Measurements from ENCODE around the gene FAM90A1. TPM values are rescaled to one million over a fixed set of nuclear protein-coding genes. Genes with fewer than 3 reads are reported as not detected.
"Not testable (repeated sequence)": the region's sequence is repeated elsewhere in the genome, so short reads cannot be mapped to it uniquely, and the experiment has no call there.

The FAM90A1 gene
- under 1 TPM in 1 of 2 donors, not detected in 1; 0.65 TPM for total RNA-seq
- 0.08 to 0.12 reads per million in 2 donors for total RNA-seq

- H3K9me3 ChIP-seq (ENCODE audit: control insufficient read depth, low read length, poor library complexity, severe bottlenecking); H3K27me3 Mint-ChIP-seq; DNase-seq; ATAC-seq; H3K27ac Mint-ChIP-seq; H3K4me1 Mint-ChIP-seq; H3K36me3 Mint-ChIP-seq (ENCODE audit: low read depth); H3K4me3 Mint-ChIP-seq: not testable (repeated sequence)
These were observed at the start of gene FAM90A1 for GRCh38 chr12:8226992-8227731. Gene FAM90A1 (minus strand): TSS chr12:8227618. CDS start chr12:8224832, 2,786 bp downstream.

GRCh38 chr12:8276397-8276796 is 49.0 kb upstream of the FAM90A1 start:
- not testable (repeated sequence) for H3K27ac Mint-ChIP-seq; DNase-seq; ATAC-seq; H3K4me1 Mint-ChIP-seq; H3K36me3 Mint-ChIP-seq (ENCODE audit: low read depth); H3K4me3 Mint-ChIP-seq; H3K9me3 ChIP-seq (ENCODE audit: control insufficient read depth, low read length, poor library complexity, severe bottlenecking)
- H3K27me3 Mint-ChIP-seq = peaks cover 29% of the 10 kb centered on the region

- DNase-seq; H3K4me3 Mint-ChIP-seq; H3K4me1 Mint-ChIP-seq; ATAC-seq; H3K9me3 ChIP-seq (ENCODE audit: control insufficient read depth, low read length, poor library complexity, severe bottlenecking); H3K36me3 Mint-ChIP-seq (ENCODE audit: low read depth); H3K27ac Mint-ChIP-seq: not testable (repeated sequence)
- peaks cover 19% of the 10 kb centered on the region for H3K27me3 Mint-ChIP-seq
These were observed 39.3 kb upstream of the FAM90A1 start for GRCh38 chr12:8266706-8267105.

- DNase-seq; H3K27ac Mint-ChIP-seq; H3K9me3 ChIP-seq (ENCODE audit: control insufficient read depth, low read length, poor library complexity, severe bottlenecking); H3K4me1 Mint-ChIP-seq; ATAC-seq; H3K36me3 Mint-ChIP-seq (ENCODE audit: low read depth); H3K4me3 Mint-ChIP-seq: not testable (repeated sequence)
- H3K27me3 Mint-ChIP-seq = peaks cover 33% of the 10 kb centered on the region
These were observed 36.8 kb upstream of the FAM90A1 start for GRCh38 chr12:8264236-8264635.

GRCh38 chr12:8261111-8261554 is 33.7 kb upstream of the FAM90A1 start:
- not testable (repeated sequence) for ATAC-seq, H3K4me3 Mint-ChIP-seq
- peaks cover 33% of the 10 kb centered on the region for H3K27me3 Mint-ChIP-seq

GRCh38 chr12:8256356-8256755 is 28.9 kb upstream of the FAM90A1 start:
- ATAC-seq; H3K27ac Mint-ChIP-seq; DNase-seq; H3K4me1 Mint-ChIP-seq; H3K9me3 ChIP-seq (ENCODE audit: control insufficient read depth, low read length, poor library complexity, severe bottlenecking); H3K36me3 Mint-ChIP-seq (ENCODE audit: low read depth); H3K4me3 Mint-ChIP-seq: not testable (repeated sequence)
- peaks cover 21% of the 10 kb centered on the region for H3K27me3 Mint-ChIP-seq

More at GRCh38 chr12:8261111-8261554, 33.7 kb upstream of the FAM90A1 start:
- not testable (repeated sequence) for H3K4me1 Mint-ChIP-seq; H3K27ac Mint-ChIP-seq; H3K9me3 ChIP-seq (ENCODE audit: control insufficient read depth, low read length, poor library complexity, severe bottlenecking); H3K36me3 Mint-ChIP-seq (ENCODE audit: low read depth); DNase-seq

- not testable (repeated sequence) for ATAC-seq; DNase-seq; H3K27me3 Mint-ChIP-seq; H3K36me3 Mint-ChIP-seq (ENCODE audit: low read depth); H3K4me1 Mint-ChIP-seq; H3K4me3 Mint-ChIP-seq; H3K9me3 ChIP-seq (ENCODE audit: control insufficient read depth, low read length, poor library complexity, severe bottlenecking); H3K27ac Mint-ChIP-seq
These were observed 27.3 kb upstream of the FAM90A1 start for GRCh38 chr12:8254705-8255104.

- not testable (repeated sequence) for DNase-seq; H3K36me3 Mint-ChIP-seq (ENCODE audit: low read depth); H3K9me3 ChIP-seq (ENCODE audit: control insufficient read depth, low read length, poor library complexity, severe bottlenecking); ATAC-seq; H3K4me3 Mint-ChIP-seq; H3K27me3 Mint-ChIP-seq; H3K4me1 Mint-ChIP-seq; H3K27ac Mint-ChIP-seq
These were observed 24.8 kb upstream of the FAM90A1 start for GRCh38 chr12:8252056-8252818.

- H3K27me3 Mint-ChIP-seq; H3K9me3 ChIP-seq (ENCODE audit: control insufficient read depth, low read length, poor library complexity, severe bottlenecking); DNase-seq; H3K4me1 Mint-ChIP-seq; H3K4me3 Mint-ChIP-seq; ATAC-seq; H3K27ac Mint-ChIP-seq; H3K36me3 Mint-ChIP-seq (ENCODE audit: low read depth): not testable (repeated sequence)
These were observed 24.2 kb upstream of the FAM90A1 start for GRCh38 chr12:8251616-8252015.

GRCh38 chr12:8246941-8247535 is 19.6 kb upstream of the FAM90A1 start:
- not testable (repeated sequence) for H3K36me3 Mint-ChIP-seq (ENCODE audit: low read depth); ATAC-seq; H3K4me1 Mint-ChIP-seq; H3K4me3 Mint-ChIP-seq; H3K27ac Mint-ChIP-seq; DNase-seq; H3K27me3 Mint-ChIP-seq; H3K9me3 ChIP-seq (ENCODE audit: control insufficient read depth, low read length, poor library complexity, severe bottlenecking)

- H3K36me3 Mint-ChIP-seq (ENCODE audit: low read depth); H3K9me3 ChIP-seq (ENCODE audit: control insufficient read depth, low read length, poor library complexity, severe bottlenecking); H3K4me1 Mint-ChIP-seq; ATAC-seq; H3K27me3 Mint-ChIP-seq: not testable (repeated sequence)
- peak in 1 of 3 donors; percentile 60 for DNase-seq
- Mint-ChIP-seq H3K4me3 (peak overlapping the region; percentile 91), H3K27ac (peak overlapping the region; percentile 83)
These were observed 16.3 kb upstream of the FAM90A1 start for GRCh38 chr12:8243682-8244161.

- H3K27me3 Mint-ChIP-seq; H3K9me3 ChIP-seq (ENCODE audit: control insufficient read depth, low read length, poor library complexity, severe bottlenecking); H3K36me3 Mint-ChIP-seq (ENCODE audit: low read depth); H3K4me1 Mint-ChIP-seq: not testable (repeated sequence)
- Mint-ChIP-seq H3K4me3 (peak overlapping the region; percentile 91), H3K27ac (peak overlapping the region; percentile 34)
- ATAC-seq (peak; percentile 97), DNase-seq (peak; percentile 96 to 100 (median 99))
These were observed 15.7 kb upstream of the FAM90A1 start for GRCh38 chr12:8242880-8243681.

- Mint-ChIP-seq H3K27ac (peak overlapping the region; percentile 34), H3K4me3 (peak overlapping the region; percentile 91)
- DNase-seq; H3K9me3 ChIP-seq (ENCODE audit: control insufficient read depth, low read length, poor library complexity, severe bottlenecking); H3K4me1 Mint-ChIP-seq; H3K27me3 Mint-ChIP-seq; ATAC-seq; H3K36me3 Mint-ChIP-seq (ENCODE audit: low read depth): not testable (repeated sequence)
These were observed 15.1 kb upstream of the FAM90A1 start for GRCh38 chr12:8242622-8242879.
